HCT116 (cell line): ENCODE data around the gene SERTAD1. TPM values are rescaled to one million over a fixed set of nuclear protein-coding genes. Genes with fewer than 3 reads are reported as not detected.

Experiments used
- ATAC-seq: fragments of 200-7000 bp; cut with Tn5 transposase; 2 replicates; pipeline ENCODE4 v1.9.1; 2020; ENCODE audit warnings: mild to moderate bottlenecking, moderate library complexity
- BruUV-seq: library from RNA; stranded (reverse); fragments of 400-500 nt; replicated peaks from 2 replicates; lab custom pipeline; 2021; lab: Mats Ljungman, UMichigan
- CTCF ChIA-PET: fragments of 300-600 bp; sonication (Branson Sonifier 250); formaldehyde crosslinking; loops from one replicate; lab custom pipeline; 2021; ENCODE audit warnings: antibody characterized with exemption; lab: Charles Lee
- POLR2A ChIA-PET: fragments of 300-600, 350-600 bp; sonication (Branson Sonifier 250); formaldehyde crosslinking; loops from one replicate; lab custom pipeline; 2021; ENCODE audit warnings: antibody characterized with exemption; lab: Charles Lee
- RAD21 ChIA-PET, 2 experiments: fragments of 300-600 bp; sonication (Branson Sonifier 250); formaldehyde crosslinking; loops; one replicate each; lab custom pipeline; 2023; ENCODE audit warnings: low total read pairs in 2 of 2; ENCODE audit not compliant: uncharacterized antibody in 2 of 2, unreplicated experiment in 2 of 2, low non-redundant PET in 1 of 2; lab: Charles Lee
- DNase-seq: peaks from one replicate; pipeline ENCODE4 v3.0.0-alpha.2; 2010; ENCODE audit warnings: low read depth, low spot score
- H2AFZ ChIP-seq: fragments of 200-600 bp; shearing (Covaris generic), sonication (generic); 2 replicates; pipeline ENCODE4 v1.6.1; 2017; ENCODE audit warnings: low read depth, mixed run types, mixed read lengths, antibody characterized with exemption, low read length; ENCODE audit not compliant: poor library complexity, severe bottlenecking
- H3K27ac ChIP-seq: 2 replicates; pipeline ENCODE4 v1.5.1; 2012; ENCODE audit warnings: low read depth, low read length
- H3K27me3 ChIP-seq: fragments of 200-600 bp; sonication (generic); 2 replicates; pipeline ENCODE4 v1.6.1; 2016; ENCODE audit warnings: mixed run types, low read length, mixed read lengths; ENCODE audit not compliant: insufficient read depth
- H3K36me3 ChIP-seq, 2 experiments: fragments of 200-500 bp in 1 of 2; fragments of 200-600 bp in 1 of 2; sonication (Bioruptor generic) in 1 of 2; sonication (generic) in 1 of 2; 2 replicates each; pipeline versions ENCODE4 v1.5.1 to v1.6.1; 2014 to 2016; ENCODE audit warnings: low read length in 2 of 2, inconsistent platforms in 1 of 2, mixed read lengths in 1 of 2, mixed run types in 1 of 2; ENCODE audit not compliant: insufficient read depth in 2 of 2, control insufficient read depth in 1 of 2
- H3K4me1 ChIP-seq, 2 experiments: fragments of 200-600 bp in 1 of 2; sonication (generic) in 1 of 2; 2 replicates each; pipeline versions ENCODE4 v1.5.1 to v1.6.1; 2012 to 2017; ENCODE audit warnings: low read length in 2 of 2, inconsistent platforms in 1 of 2, mild to moderate bottlenecking in 1 of 2, mixed read lengths in 1 of 2, mixed run types in 1 of 2, moderate library complexity in 1 of 2; ENCODE audit not compliant: insufficient read depth in 2 of 2, control insufficient read depth in 1 of 2
- H3K4me2 ChIP-seq: fragments of 200-600 bp; sonication (generic); 2 replicates; pipeline ENCODE4 v1.6.1; 2017; ENCODE audit warnings: mixed run types, low read length, mixed read lengths
- H3K4me3 ChIP-seq, 2 experiments: fragments of 200-600 bp in 1 of 2; sonication (generic) in 1 of 2; replicated peaks in 1 of 2; 2 replicates each; pipeline ENCODE4 v1.5.1; 2011 to 2016; ENCODE audit warnings: low read length in 2 of 2, control low read depth in 1 of 2, low read depth in 1 of 2, mild to moderate bottlenecking in 1 of 2, mixed read lengths in 1 of 2, mixed run types in 1 of 2
- H3K79me2 ChIP-seq: fragments of 200-600 bp; sonication (generic); 2 replicates; pipeline ENCODE4 v1.6.1; 2017; ENCODE audit warnings: mild to moderate bottlenecking, mixed run types, low read length, moderate library complexity, mixed read lengths; ENCODE audit not compliant: insufficient read depth
- H3K9ac ChIP-seq: fragments of 200-600 bp; sonication (generic); 2 replicates; pipeline ENCODE4 v1.6.1; 2016; ENCODE audit warnings: low read length, mixed read lengths
- H3K9me2 ChIP-seq: fragments of 200-600 bp; sonication (generic), shearing (Covaris generic); 2 replicates; pipeline ENCODE4 v1.6.1; 2017; ENCODE audit warnings: mixed run types, mild to moderate bottlenecking, moderate library complexity; ENCODE audit not compliant: insufficient read depth
- H3K9me3 ChIP-seq, 2 experiments: fragments of 200-500 bp in 1 of 2; fragments of 200-600 bp in 1 of 2; sonication (Bioruptor generic) in 1 of 2; sonication (generic) in 1 of 2; 2 replicates each; pipeline ENCODE4 v1.6.1; 2014 to 2017; ENCODE audit warnings: low read length in 2 of 2, mixed read lengths in 2 of 2, inconsistent platforms in 1 of 2, low read depth in 1 of 2, mild to moderate bottlenecking in 1 of 2, mixed run types in 1 of 2, moderate library complexity in 1 of 2; ENCODE audit not compliant: control insufficient read depth in 1 of 2, insufficient read depth in 1 of 2
- H4K20me1 ChIP-seq: fragments of 200-600 bp; sonication (generic), shearing (Covaris generic); 2 replicates; pipeline ENCODE4 v1.6.1; 2017; ENCODE audit warnings: mixed run types, mild to moderate bottlenecking, moderate library complexity; ENCODE audit not compliant: insufficient read depth
- CBX3 ChIP-seq: IDR thresholded peaks from 2 replicates; pipeline ENCODE4 v1.6.1; 2012; ENCODE audit warnings: low read depth
- EGR1 ChIP-seq: IDR thresholded peaks from 2 replicates; pipeline ENCODE4 v1.6.1; 2012; ENCODE audit warnings: low read depth
- ELF1 ChIP-seq: IDR thresholded peaks from 2 replicates; pipeline ENCODE4 v1.6.1; 2012; ENCODE audit warnings: low read depth, borderline replicate concordance
- EZH2 ChIP-seq: fragments of 200-600 bp; sonication (generic); IDR thresholded peaks from 2 replicates; pipeline ENCODE4 v1.6.1; 2017; ENCODE audit warnings: antibody characterized with exemption, mixed run types
- EZH2phosphoT487 ChIP-seq: fragments of 200-600 bp; IDR thresholded peaks from 2 replicates; pipeline ENCODE4 v1.6.1; 2018; ENCODE audit warnings: antibody characterized with exemption, borderline replicate concordance
- FOSL1 ChIP-seq: IDR thresholded peaks from 2 replicates; pipeline ENCODE4 v1.6.1; 2012; ENCODE audit warnings: low read depth
- JUND ChIP-seq: IDR thresholded peaks from 2 replicates; pipeline ENCODE4 v1.6.1; 2012
- POLR2A ChIP-seq: IDR thresholded peaks from 2 replicates; pipeline ENCODE4 v1.7.0; 2011; ENCODE audit warnings: borderline replicate concordance; ENCODE audit not compliant: insufficient read depth, insufficient read length; ENCODE audit errors: extremely low read depth
- POLR2AphosphoS5 ChIP-seq: IDR thresholded peaks from 2 replicates; pipeline ENCODE4 v1.6.1; 2011; ENCODE audit warnings: mild to moderate bottlenecking, low read depth, low read length, moderate library complexity
- RAD21 ChIP-seq: IDR thresholded peaks from 2 replicates; pipeline ENCODE4 v1.6.1; 2012; ENCODE audit warnings: low read depth, mild to moderate bottlenecking
- SIN3A ChIP-seq: IDR thresholded peaks from 2 replicates; pipeline ENCODE4 v1.6.1; 2012; ENCODE audit warnings: low read depth
- SP1 ChIP-seq: IDR thresholded peaks from 2 replicates; pipeline ENCODE4 v1.6.1; 2012; ENCODE audit warnings: low read depth
- SRF ChIP-seq: IDR thresholded peaks from 2 replicates; pipeline ENCODE4 v1.6.1; 2012; ENCODE audit warnings: low read depth
- TCF7L2 ChIP-seq: IDR thresholded peaks from 2 replicates; pipeline ENCODE4 v1.7.0; 2011; ENCODE audit warnings: borderline replicate concordance, inconsistent platforms; ENCODE audit not compliant: insufficient read depth, insufficient read length; ENCODE audit errors: extremely low read depth
- YY1 ChIP-seq: IDR thresholded peaks from 2 replicates; pipeline ENCODE4 v1.6.1; 2011; ENCODE audit warnings: low read length, low read depth, moderate library complexity, mild to moderate bottlenecking; ENCODE audit not compliant: insufficient replicate concordance; ENCODE audit errors: extremely low read depth
- ZFX ChIP-seq: fragments of 450-650 bp; IDR thresholded peaks from 2 replicates; pipeline ENCODE4 v1.6.1; 2017
- intact Hi-C: fragments of 100-400 bp; cut with micrococcal nuclease; formaldehyde crosslinking; loops from 2 replicates; pipeline ENCODE4 v1.10.0; 2022
- total RNA-seq: library from RNA; stranded (reverse); gene quantifications from one replicate; pipeline ENCODE4 v1.2.1, GENCODE V29; 2021; ENCODE audit not compliant: unreplicated experiment
- TF ChIP-seq, protein P1 (sequence below): IDR thresholded peaks from 2 replicates; pipeline ENCODE4 v1.6.1; 2012; ENCODE audit warnings: low read depth
- TF ChIP-seq, protein P2 (sequence below): IDR thresholded peaks from 2 replicates; pipeline ENCODE4 v1.6.1; 2012
- TF ChIP-seq, protein P3 (sequence below), 3 experiments: fragments of 200-600 bp in 1 of 3; sonication (generic) in 1 of 3; IDR thresholded peaks in 2 of 3; conservative IDR thresholded peaks in 1 of 3; 2 replicates each; pipeline ENCODE4 v1.5.1; 2012 to 2017; ENCODE audit warnings: low read depth in 2 of 3, low read length in 2 of 3, antibody characterized with exemption in 1 of 3, borderline replicate concordance in 1 of 3, control low read depth in 1 of 3, mild to moderate bottlenecking in 1 of 3, mixed read lengths in 1 of 3, mixed run types in 1 of 3, moderate library complexity in 1 of 3; ENCODE audit not compliant: insufficient read depth in 1 of 3

SERTAD1 gene
- total RNA-seq, 1 experiment from 2014 or later: 30.3 TPM

DNA sequence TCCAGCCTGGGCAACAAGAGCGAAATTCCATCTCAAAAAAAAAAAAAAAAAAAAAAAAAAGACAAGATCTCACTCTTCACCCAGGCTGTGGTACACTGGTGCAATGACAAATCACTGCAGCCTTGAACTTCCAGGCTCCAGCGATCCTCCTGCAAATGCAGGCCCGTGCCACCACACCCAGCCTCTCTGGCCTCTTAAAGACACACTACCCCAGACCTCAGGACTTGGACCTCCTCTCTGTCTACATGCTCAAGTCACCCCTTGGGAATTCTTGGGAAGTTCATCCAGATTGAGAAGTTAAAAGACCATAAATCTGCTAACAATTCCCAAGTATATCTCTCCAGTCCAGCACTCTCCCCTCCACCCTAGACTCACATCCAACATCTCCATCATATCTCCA lies 25.2 kb downstream of the SERTAD1 start:
- ChIA-PET POLR2A (no interaction called here), CTCF (no interaction called here)
- intact Hi-C loops: no loop called here

More for the DNA sequence above, 25.2 kb downstream of the SERTAD1 start:
- H2AFZ ChIP-seq: no peak overlapping the region
- no peaks in the 10 kb centered on the region for H3K27me3 ChIP-seq
- no peaks in the 10 kb centered on the region for H3K9me3 ChIP-seq
- no peaks in the 10 kb centered on the region for H3K9me2 ChIP-seq
- peaks cover 12 to 35% of the 10 kb centered on the region in 2 experiments; a peak in 3 of 4 replicates for H3K4me1 ChIP-seq
- H3K4me2 ChIP-seq: no peak overlapping the region
- DNase-seq (no peak), ATAC-seq (no peak)
- H3K79me2 ChIP-seq: no peaks in the 10 kb centered on the region
- TF ChIP-seq ELF1: no peak
- no peak for TF ChIP-seq SRF
- no peak for TF ChIP-seq SP1
- no peak for TF ChIP-seq CBX3
- TF ChIP-seq FOSL1: no peak
- no peak for TF ChIP-seq YY1
- TF ChIP-seq ZFX: no peak
- TF ChIP-seq, protein P1, sequence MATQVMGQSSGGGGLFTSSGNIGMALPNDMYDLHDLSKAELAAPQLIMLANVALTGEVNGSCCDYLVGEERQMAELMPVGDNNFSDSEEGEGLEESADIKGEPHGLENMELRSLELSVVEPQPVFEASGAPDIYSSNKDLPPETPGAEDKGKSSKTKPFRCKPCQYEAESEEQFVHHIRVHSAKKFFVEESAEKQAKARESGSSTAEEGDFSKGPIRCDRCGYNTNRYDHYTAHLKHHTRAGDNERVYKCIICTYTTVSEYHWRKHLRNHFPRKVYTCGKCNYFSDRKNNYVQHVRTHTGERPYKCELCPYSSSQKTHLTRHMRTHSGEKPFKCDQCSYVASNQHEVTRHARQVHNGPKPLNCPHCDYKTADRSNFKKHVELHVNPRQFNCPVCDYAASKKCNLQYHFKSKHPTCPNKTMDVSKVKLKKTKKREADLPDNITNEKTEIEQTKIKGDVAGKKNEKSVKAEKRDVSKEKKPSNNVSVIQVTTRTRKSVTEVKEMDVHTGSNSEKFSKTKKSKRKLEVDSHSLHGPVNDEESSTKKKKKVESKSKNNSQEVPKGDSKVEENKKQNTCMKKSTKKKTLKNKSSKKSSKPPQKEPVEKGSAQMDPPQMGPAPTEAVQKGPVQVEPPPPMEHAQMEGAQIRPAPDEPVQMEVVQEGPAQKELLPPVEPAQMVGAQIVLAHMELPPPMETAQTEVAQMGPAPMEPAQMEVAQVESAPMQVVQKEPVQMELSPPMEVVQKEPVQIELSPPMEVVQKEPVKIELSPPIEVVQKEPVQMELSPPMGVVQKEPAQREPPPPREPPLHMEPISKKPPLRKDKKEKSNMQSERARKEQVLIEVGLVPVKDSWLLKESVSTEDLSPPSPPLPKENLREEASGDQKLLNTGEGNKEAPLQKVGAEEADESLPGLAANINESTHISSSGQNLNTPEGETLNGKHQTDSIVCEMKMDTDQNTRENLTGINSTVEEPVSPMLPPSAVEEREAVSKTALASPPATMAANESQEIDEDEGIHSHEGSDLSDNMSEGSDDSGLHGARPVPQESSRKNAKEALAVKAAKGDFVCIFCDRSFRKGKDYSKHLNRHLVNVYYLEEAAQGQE: no peak
- TF ChIP-seq SIN3A: no peak
- no peak for TF ChIP-seq TCF7L2
- no peak for TF ChIP-seq RAD21
- TF ChIP-seq EZH2phosphoT487: no peak
- no peak for TF ChIP-seq JUND
- TF ChIP-seq EZH2: no peak
- TF ChIP-seq, protein P2, sequence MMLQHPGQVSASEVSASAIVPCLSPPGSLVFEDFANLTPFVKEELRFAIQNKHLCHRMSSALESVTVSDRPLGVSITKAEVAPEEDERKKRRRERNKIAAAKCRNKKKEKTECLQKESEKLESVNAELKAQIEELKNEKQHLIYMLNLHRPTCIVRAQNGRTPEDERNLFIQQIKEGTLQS: no peak
- TF ChIP-seq, protein P3, sequence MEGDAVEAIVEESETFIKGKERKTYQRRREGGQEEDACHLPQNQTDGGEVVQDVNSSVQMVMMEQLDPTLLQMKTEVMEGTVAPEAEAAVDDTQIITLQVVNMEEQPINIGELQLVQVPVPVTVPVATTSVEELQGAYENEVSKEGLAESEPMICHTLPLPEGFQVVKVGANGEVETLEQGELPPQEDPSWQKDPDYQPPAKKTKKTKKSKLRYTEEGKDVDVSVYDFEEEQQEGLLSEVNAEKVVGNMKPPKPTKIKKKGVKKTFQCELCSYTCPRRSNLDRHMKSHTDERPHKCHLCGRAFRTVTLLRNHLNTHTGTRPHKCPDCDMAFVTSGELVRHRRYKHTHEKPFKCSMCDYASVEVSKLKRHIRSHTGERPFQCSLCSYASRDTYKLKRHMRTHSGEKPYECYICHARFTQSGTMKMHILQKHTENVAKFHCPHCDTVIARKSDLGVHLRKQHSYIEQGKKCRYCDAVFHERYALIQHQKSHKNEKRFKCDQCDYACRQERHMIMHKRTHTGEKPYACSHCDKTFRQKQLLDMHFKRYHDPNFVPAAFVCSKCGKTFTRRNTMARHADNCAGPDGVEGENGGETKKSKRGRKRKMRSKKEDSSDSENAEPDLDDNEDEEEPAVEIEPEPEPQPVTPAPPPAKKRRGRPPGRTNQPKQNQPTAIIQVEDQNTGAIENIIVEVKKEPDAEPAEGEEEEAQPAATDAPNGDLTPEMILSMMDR (IDR thresholded peaks at IDR 0.05 in 2 of 3, conservative IDR thresholded peaks at IDR 0.05 in 1 of 3; ENCODE audit: borderline replicate concordance in 1 of 3, insufficient read depth in 1 of 3, low read depth in 2 of 3, low read length in 2 of 3): no peak
- TF ChIP-seq EGR1: no peak
- TF ChIP-seq POLR2A: no peak
- TF ChIP-seq POLR2AphosphoS5: no peak
- H3K27ac ChIP-seq: no peak overlapping the region
- BruUV-seq: no TSS peak
- H3K9ac ChIP-seq: no peak overlapping the region
- RAD21 ChIA-PET: interaction anchor here in 1 of 2 experiments (0.6 kb wide), 1 partner anchor 140 kb away, joined by 3 read pairs; no protein-coding TSS in a partner anchor
- H3K36me3 ChIP-seq: no peaks in the 10 kb centered on the region
- H4K20me1 ChIP-seq: no peaks in the 10 kb centered on the region
- no peak overlapping the region for H3K4me3 ChIP-seq
